ENCODE results near the gene OCA2. TPM values are rescaled to one million over a fixed set of nuclear protein-coding genes. Genes with fewer than 3 reads are reported as not detected.

Gene OCA2
- total RNA-seq, 1 donor from 2014 or later, result 0.25 TPM

- no peak overlapping the region for H3K4me3 ChIP-seq
Observed at GRCh38 chr15:28133281-28133680, 34.2 kb upstream of the OCA2 start.

GRCh38 chr15:28132524-28133275, 33.6 kb upstream of the OCA2 start:
- no peak for TF ChIP-seq POLR2AphosphoS5 (IDR thresholded peaks at IDR 0.05; ENCODE audit: insufficient read depth in 1 of 2, low read depth in 1 of 2)
- no peak for TF ChIP-seq CTCF (IDR thresholded peaks at IDR 0.05)
- TF ChIP-seq POLR2A (IDR thresholded peaks at IDR 0.05), result no peak
- intact Hi-C loops (cut with DNase I), result no loop called here

More at GRCh38 chr15:28133281-28133680, 34.2 kb upstream of the OCA2 start:
- DNase-seq (ENCODE audit: extremely low spot score in 2 of 2), result no peak
- intact Hi-C loops (cut with DNase I), result no loop called here
- H3K27ac ChIP-seq, result no peak overlapping the region
- H3K27me3 ChIP-seq, result no peaks in the 10 kb centered on the region
- no peaks in the 10 kb centered on the region for H3K4me1 ChIP-seq
- H3K9me3 ChIP-seq, result no peaks in the 10 kb centered on the region
- no peak for TF ChIP-seq POLR2A (IDR thresholded peaks at IDR 0.05)
- no peak for TF ChIP-seq POLR2AphosphoS5 (IDR thresholded peaks at IDR 0.05; ENCODE audit: insufficient read depth in 1 of 2, low read depth in 1 of 2)
- no peak for TF ChIP-seq CTCF (IDR thresholded peaks at IDR 0.05)
- H3K36me3 ChIP-seq, result peaks cover 0 to 25% of the 10 kb centered on the region in 2 donors

GRCh38 chr15:28131946-28132345, 32.8 kb upstream of the OCA2 start:
- Histone ChIP-seq H3K4me3 (no peak overlapping the region), H3K27ac (no peak overlapping the region), H3K4me1 (no peaks in the 10 kb centered on the region), H3K36me3 (peaks cover 0 to 25% of the 10 kb centered on the region in 2 donors), H3K9me3 (no peaks in the 10 kb centered on the region), H3K27me3 (no peaks in the 10 kb centered on the region)
- DNase-seq (ENCODE audit: extremely low spot score in 2 of 2), result no peak
- TF ChIP-seq POLR2A (IDR thresholded peaks at IDR 0.05), result no peak
- no peak for TF ChIP-seq POLR2AphosphoS5 (IDR thresholded peaks at IDR 0.05; ENCODE audit: insufficient read depth in 1 of 2, low read depth in 1 of 2)
- no peak for TF ChIP-seq CTCF (IDR thresholded peaks at IDR 0.05)
- intact Hi-C loops (cut with DNase I), result no loop called here

More at GRCh38 chr15:28132524-28133275, 33.6 kb upstream of the OCA2 start:
- Histone ChIP-seq H3K36me3 (peaks cover 0 to 25% of the 10 kb centered on the region in 2 donors), H3K27ac (no peak overlapping the region), H3K27me3 (no peaks in the 10 kb centered on the region), H3K9me3 (no peaks in the 10 kb centered on the region), H3K4me1 (no peaks in the 10 kb centered on the region), H3K4me3 (no peak overlapping the region)
- no peak for DNase-seq (ENCODE audit: extremely low spot score in 2 of 2)

- H3K4me1 ChIP-seq, result no peaks in the 10 kb centered on the region
- peaks cover 0 to 25% of the 10 kb centered on the region in 2 donors for H3K36me3 ChIP-seq
- DNase-seq (ENCODE audit: extremely low spot score in 2 of 2), result no peak
- no peak overlapping the region for H3K4me3 ChIP-seq
- intact Hi-C loops (cut with DNase I), result no loop called here
- TF ChIP-seq POLR2A (IDR thresholded peaks at IDR 0.05) (no peak), CTCF (IDR thresholded peaks at IDR 0.05) (no peak), POLR2AphosphoS5 (IDR thresholded peaks at IDR 0.05; ENCODE audit: insufficient read depth in 1 of 2, low read depth in 1 of 2) (no peak)
- no peak overlapping the region for H3K27ac ChIP-seq
- H3K9me3 ChIP-seq, result no peaks in the 10 kb centered on the region
- no peaks in the 10 kb centered on the region for H3K27me3 ChIP-seq
Observed at GRCh38 chr15:28131400-28131799, 32.3 kb upstream of the OCA2 start.

GRCh38 chr15:28130651-28131050, 31.5 kb upstream of the OCA2 start:
- TF ChIP-seq POLR2AphosphoS5 (IDR thresholded peaks at IDR 0.05; ENCODE audit: insufficient read depth in 1 of 2, low read depth in 1 of 2) (no peak), POLR2A (IDR thresholded peaks at IDR 0.05) (no peak), CTCF (IDR thresholded peaks at IDR 0.05) (no peak)
- H3K4me3 ChIP-seq, result no peak overlapping the region
- H3K9me3 ChIP-seq, result no peaks in the 10 kb centered on the region
- H3K27ac ChIP-seq, result no peak overlapping the region
- no peak for DNase-seq (ENCODE audit: extremely low spot score in 2 of 2)
- peaks cover 0 to 25% of the 10 kb centered on the region in 2 donors for H3K36me3 ChIP-seq
- H3K4me1 ChIP-seq, result no peaks in the 10 kb centered on the region
- H3K27me3 ChIP-seq, result no peaks in the 10 kb centered on the region
- intact Hi-C loops (cut with DNase I), result no loop called here

All from vagina (tissue), 2 donors.